HG02973 (cell line): Measurements from ENCODE around the gene ZNF750.

Experiments
- ATAC-seq: cut with Tn5 transposase; IDR thresholded peaks from one replicate; pipeline ENCODE4 v1.9.1; 2021; ENCODE audit warnings: moderate library complexity; ENCODE audit not compliant: unreplicated experiment

The ZNF750 gene

DNA sequence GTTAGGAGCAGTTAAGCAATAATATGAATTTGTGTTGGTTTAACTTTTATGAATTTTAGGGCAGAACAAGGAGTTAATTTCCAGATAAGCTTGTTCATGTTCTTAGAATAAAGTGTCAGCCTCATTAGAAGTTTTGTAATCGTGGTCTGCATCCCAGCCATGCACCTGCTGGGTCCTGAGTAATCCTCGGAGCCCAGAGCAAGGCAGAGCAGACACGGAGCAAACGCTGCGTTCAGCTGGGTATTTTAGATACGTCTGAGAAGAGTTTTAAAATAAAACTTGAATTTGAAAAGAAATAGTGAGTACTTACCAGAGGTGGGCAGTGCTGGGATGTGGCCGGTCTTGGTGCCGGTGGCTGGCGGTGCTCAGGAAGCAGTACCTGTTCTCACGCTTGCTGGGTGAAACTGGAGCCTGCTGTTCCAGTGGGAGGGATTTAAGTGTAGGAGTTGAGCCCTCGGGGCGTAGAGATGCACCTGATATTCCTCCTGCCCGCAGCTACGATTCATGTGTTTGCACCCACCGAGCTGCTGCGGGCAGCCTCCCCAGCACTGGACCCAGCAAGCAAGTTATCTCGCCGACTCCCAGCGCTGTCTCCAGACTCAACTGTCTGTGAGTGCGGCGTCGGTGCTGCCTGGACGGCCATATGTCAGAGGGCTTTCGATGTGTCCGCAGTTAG is at the start of gene ZNF750:
ZNF750 (minus strand) TSS at position 406 of the 676 bp plus-strand sequence. CDS start 7,568 bp downstream, outside the sequence.
- ATAC-seq = no peak

DNA sequence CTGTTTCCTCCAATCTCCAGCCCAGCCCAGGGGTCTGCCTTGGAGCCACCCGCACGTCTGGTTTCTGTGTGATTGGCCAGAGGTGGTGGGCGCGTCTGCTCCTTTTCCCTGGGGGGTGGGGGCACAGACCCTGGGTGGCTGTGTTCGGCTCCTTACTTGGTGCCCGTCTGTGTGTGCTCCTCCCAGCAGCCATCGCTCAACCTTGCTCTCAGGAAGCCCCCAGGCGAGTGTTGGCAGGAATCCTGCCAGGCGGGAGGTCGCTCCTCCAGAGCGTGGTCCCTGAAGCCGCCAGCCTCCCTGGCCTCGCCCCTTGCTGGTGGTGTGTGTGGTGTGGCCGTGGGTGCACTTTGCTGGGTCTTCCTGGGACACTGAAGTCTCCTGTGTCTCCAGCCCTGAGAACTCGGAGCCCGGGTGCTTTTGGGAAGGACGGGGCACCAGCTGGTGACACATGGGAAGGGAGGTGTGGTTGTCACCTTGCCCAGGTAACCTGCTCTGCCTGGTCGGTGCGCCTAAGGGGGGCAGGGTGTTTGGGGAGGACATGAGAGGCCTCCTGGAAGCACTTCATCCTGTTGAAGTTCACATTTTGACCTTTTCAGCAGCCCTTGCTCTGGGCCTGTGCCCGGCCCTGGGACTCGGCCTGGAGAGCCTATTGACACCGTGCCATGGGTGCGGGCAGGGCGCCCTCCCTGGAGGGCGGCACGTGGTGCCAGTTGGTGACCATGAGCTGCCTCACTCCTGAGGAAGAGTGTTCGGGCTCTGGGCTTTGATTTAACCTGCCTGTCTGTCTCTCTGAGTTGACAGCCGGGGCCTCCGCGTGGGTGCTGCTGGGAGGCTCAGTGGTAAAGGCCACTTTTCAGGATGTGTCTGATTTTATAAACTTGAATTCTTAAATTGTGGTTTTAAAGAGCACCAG is 49.0 kb upstream of the ZNF750 start:
- no peak for ATAC-seq

DNA sequence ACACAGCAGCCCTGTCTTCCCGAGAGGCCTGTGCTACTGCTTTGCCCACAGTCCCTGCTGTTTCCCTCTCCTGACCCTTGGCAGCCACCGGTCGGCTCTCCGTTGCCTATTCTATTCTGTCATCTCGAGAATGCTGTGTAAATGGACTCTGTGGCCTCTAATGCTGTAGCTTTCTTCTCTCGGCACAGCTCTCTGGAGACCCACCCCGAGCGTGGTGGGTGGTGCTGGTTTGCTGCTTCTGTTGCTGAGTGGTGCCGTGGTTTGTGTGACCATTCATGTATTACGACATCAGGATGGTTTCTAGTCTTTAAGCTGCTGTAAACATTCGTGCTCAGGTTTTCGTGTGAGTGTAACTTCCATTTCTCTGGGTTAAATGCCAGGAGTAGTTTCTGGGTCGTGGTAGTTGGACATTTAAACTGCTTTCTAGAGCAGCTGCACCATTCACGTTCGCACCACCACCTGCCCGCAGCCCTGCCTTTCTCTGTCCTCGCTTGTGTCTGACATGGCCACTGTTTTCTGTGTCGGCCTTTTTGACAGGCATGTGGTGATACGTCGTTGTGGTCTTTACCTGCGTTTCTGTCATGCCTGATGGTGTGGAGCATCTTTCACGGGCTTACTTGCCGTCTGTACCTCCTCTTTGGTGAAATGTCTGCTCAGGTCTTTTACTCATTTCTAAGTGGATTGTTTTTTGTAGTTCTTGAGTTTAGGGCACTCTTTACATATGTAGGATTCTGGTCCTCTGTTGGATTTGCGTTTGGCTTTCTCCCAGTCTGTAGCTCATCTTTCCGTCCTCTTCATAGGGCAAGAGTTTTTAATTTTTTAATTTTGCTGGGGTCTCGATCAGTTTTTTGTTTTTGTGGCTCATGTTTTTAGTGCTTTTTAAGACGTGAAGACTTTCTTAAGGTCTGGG is 47.7 kb upstream of the ZNF750 start:
- no peak for ATAC-seq

GRCh38 chr17:82884970-82885353 is 45.1 kb upstream of the ZNF750 start:
- no peak for ATAC-seq

DNA sequence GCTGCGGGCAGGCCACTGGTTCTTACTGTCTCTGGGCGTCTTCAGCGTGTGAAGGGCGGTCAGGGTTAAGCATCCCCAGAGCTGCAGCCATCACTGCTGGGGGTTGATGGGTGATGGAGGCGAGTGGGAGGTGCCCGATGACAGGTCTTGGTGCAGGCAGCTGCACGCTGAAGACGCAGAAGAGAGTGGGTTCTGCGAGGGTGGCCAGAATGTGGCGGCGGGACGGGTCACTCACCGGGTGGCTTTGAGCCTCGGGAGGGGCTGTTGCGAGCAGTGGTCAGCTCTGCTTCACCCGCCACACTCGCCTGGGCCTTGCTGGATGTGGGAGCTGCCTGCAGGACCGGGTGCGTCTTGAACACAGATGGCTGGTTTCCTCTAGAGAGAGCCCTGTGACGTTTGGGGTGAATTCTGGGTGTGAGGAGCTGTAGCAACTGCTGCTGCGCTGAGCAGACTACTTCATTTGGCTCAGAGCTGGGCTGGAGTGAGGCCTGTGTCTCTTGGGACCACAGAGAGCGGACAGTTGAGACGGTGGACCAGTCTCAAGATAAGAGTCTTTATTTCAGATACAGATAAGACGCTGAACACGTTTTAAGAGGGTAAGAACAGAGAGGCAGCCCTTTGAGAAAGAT is 44.6 kb upstream of the ZNF750 start:
- ATAC-seq = no peak

GRCh38 chr17:82883419-82884031 is 43.7 kb upstream of the ZNF750 start:
- ATAC-seq = no peak

GRCh38 chr17:82882715-82883418 is 43.0 kb upstream of the ZNF750 start:
- ATAC-seq = no peak

- ATAC-seq = no peak
Observed at GRCh38 chr17:82881900-82882714, 42.3 kb upstream of the ZNF750 start.

- ATAC-seq = no peak
Observed at GRCh38 chr17:82881324-82881823, 41.6 kb upstream of the ZNF750 start.

DNA sequence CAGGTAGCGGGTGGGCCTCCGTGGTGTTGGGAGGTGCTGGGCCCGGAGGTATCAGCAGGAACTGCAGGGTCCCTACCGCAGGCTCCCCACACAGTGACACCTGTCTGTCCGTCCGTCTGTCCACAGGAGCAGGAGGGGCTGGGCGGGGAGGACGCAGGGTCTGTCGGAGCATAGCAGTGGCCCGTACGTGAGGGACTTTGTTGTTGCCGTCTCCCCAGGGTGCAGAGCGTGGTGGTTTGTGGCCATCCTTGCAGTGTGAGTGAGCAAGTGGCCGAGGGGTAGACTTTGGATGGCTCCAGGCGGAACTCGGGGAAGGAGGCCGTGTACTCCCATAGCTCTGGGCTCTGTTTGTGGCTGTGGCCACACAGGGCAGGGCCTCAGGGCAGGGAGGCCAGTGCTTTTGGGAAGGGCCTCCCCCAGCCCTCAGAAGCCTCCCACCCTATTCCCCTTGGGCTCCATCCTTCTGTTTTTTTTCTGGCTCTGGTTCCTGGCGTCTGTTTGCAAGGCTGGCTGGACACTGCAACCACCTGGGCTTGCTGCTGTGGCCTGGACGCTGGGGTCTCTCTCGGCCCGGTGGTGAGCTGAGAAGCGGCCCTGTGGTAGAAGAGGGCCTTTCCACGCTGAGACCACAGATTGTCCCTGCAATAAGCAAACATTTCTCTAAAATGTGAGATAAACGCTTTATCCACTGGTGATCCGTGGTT is 41.0 kb upstream of the ZNF750 start:
- ATAC-seq = no peak

DNA sequence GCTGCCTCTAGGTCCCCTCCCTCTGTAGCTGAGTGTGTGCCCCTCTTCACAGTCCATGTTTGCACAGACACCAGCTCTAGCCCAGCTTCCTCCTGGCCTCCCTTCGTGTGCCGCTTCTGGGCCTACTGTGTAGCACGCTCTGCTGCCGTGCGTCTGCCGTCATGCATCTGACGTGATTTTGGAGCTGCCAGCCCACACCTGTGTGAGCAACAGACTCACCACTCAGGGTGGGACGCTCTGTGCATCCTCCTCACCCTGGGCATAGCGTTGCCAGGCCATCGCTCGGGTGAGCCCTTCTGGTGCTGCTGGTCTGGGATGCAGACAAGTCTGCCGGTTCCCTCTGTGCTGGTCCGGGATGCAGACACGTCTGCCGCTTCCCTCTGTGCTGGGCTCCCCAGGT is 39.4 kb upstream of the ZNF750 start:
- no peak for ATAC-seq

DNA sequence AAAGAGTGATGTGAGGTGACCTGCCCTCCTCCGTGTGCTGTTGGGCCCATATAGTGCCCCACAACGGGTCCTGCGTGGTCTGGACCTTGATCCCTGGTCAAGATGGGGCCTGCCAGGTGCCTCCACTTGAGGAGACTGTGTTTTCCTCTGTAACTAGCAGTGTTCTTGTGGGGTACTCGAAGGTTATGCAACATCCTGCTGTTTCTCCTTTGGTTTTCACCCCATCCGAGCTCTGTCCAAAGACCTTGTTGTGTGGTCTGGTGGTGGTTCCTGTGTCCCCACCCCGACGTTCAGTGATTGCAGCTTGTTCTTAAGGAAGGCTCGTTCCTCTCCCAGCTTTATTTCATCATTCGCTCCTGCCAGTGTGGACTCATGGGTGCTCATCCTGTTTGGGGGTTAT is 38.7 kb upstream of the ZNF750 start:
- ATAC-seq = no peak

DNA sequence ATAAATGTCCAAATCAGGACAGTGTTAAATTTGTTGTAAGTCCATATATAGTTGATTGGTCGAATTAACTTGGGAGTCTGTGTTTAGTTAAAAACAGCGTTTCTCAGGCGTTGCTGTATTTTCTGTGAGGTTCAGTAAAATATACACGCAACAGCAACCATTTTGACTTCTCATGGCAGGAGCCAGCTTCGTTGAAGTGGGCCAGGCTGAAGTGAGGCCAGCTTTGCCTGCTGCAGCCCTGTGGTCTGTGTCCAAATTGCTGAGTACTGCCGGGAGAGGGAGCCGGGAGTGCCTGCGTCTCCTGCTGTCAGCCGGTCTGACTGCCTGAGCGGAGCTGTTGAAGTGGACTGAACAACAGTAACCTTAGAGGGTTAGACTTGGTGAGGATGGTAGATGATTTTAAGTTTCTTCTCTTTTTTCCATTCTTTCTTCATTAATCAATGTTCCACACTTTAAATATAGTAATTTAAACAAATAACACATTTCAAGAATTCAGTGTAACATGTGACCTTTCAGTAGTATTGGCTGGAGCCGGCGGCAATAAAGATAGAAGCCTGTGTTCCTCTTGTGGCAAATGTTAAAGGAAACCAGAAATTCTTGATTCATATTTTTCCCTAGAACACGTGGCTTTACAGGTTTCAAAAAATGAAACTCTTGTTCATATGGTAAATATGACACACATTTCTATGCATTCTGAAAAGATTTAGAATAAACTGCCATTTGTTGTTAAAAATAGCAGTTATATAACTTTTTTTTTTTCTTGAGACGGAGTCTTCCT is 37.0 kb upstream of the ZNF750 start:
- ATAC-seq = no peak

- no peak for ATAC-seq
Observed at GRCh38 chr17:82876149-82876548, 36.3 kb upstream of the ZNF750 start.

DNA sequence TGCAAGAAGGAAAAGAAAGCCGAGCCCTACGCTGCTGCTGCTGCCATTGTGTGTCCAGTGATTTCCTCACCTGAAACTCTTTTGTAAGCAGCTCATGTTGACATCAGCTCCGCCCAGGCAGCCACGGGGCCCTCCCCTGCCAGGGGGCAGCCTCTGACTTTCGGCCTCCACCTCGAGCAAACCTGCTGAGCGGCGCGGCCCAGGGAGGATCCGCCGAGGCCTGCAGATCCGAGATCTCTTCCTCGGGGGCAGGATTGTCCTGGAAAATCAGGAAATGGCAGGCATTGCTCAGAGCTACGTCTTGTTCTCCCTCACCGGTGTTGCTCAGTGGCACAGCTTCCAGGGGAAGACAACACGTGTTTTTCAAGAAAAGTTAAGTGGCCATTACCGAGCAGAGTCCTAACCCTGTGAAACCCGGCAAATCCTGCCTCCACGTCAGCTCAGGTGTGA is 35.6 kb upstream of the ZNF750 start:
- no peak for ATAC-seq

DNA sequence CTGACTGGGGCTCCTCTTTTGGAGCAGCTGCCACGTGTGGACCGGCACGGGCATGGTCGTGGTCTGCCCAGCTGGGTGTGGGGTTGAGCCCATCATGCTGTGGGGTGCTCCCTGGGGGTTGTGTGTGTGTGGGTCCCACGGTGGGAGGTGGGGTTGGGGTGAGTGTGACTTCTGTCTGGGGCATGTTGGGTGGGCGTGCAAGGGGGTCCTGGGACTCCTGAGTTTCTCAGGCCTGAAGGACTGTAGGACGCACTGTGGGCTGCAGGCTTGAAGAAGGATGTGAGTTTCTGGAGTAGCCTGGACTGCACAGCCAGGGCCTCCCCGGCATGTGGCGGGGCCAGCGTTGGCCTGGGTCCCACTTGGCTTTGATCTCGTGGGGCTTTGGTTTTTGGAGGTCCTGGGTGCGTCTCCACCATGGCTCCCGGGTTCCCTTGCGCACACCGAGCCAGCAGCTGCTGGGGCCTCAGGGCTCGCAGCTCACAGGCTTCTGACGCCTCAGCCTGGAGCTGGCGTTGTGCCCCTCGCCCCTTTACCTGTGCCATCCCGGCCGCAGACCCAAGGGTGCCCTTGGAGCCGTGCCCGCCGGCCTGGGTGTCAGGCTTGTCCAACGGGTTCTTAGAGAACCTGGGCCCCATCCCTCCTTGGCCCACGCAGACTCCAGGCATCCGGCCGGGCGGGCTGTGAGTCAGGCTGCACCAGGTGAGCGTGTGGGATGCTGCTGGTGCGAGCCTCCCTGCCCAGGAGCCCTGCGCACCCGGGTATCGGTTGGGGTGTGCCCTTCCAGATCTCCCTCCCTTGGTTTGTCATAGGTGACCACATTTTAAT is 34.4 kb upstream of the ZNF750 start:
- ATAC-seq = no peak
